Vagina (tissue), 2 donors: ENCODE data around the gene CMPK2.

Experiments
- CTCF ChIP-seq, 3 experiments: fragments of 450-650 bp in 2 of 3; fragments of 200-600 bp in 1 of 3; sonication (generic) in 1 of 3; IDR thresholded peaks; one replicate each; pipeline ENCODE4 v1.5.1; 2017 to 2019; ENCODE audit warnings: antibody characterized with exemption in 3 of 3, mild to moderate bottlenecking in 2 of 3, moderate library complexity in 2 of 3
- POLR2A ChIP-seq, 2 donors: fragments of 450-650 bp; IDR thresholded peaks; one replicate each; pipeline ENCODE4 v1.6.1; 2017; ENCODE audit warnings: antibody characterized with exemption in 2 of 2, mild to moderate bottlenecking in 2 of 2, moderate library complexity in 2 of 2
- POLR2AphosphoS5 ChIP-seq, 2 donors: sonication (generic); formaldehyde crosslinking; IDR thresholded peaks; one replicate each; pipeline ENCODE4 v1.9.0; 2017; ENCODE audit warnings: antibody characterized with exemption in 2 of 2, mild to moderate bottlenecking in 2 of 2, low read depth in 1 of 2; ENCODE audit not compliant: insufficient read depth in 1 of 2

GRCh38 chr2:6833300-6833604, 32.5 kb downstream of the CMPK2 start:
- TF ChIP-seq POLR2A (IDR thresholded peaks at IDR 0.05), result no peak
- no peak for TF ChIP-seq CTCF (IDR thresholded peaks at IDR 0.05)
- no peak for TF ChIP-seq POLR2AphosphoS5 (IDR thresholded peaks at IDR 0.05; ENCODE audit: insufficient read depth in 1 of 2, low read depth in 1 of 2)
